ENCODE results near the gene FGF1.

- TF ChIP-seq POLR2A (IDR thresholded peaks at IDR 0.05), result no peak
- TF ChIP-seq, protein P1, sequence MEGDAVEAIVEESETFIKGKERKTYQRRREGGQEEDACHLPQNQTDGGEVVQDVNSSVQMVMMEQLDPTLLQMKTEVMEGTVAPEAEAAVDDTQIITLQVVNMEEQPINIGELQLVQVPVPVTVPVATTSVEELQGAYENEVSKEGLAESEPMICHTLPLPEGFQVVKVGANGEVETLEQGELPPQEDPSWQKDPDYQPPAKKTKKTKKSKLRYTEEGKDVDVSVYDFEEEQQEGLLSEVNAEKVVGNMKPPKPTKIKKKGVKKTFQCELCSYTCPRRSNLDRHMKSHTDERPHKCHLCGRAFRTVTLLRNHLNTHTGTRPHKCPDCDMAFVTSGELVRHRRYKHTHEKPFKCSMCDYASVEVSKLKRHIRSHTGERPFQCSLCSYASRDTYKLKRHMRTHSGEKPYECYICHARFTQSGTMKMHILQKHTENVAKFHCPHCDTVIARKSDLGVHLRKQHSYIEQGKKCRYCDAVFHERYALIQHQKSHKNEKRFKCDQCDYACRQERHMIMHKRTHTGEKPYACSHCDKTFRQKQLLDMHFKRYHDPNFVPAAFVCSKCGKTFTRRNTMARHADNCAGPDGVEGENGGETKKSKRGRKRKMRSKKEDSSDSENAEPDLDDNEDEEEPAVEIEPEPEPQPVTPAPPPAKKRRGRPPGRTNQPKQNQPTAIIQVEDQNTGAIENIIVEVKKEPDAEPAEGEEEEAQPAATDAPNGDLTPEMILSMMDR (IDR thresholded peaks at IDR 0.05), result peak in 1 of 3 donors; percentile 43
- no peak for TF ChIP-seq POLR2AphosphoS5 (IDR thresholded peaks at IDR 0.05)
Observed at GRCh38 chr5:142542906-142543305, 143.0 kb downstream of the FGF1 start.

All from breast epithelium (tissue), 3 donors.